ENCODE results near the gene PDE11A. TPM values are rescaled to one million over a fixed set of nuclear protein-coding genes. Genes with fewer than 3 reads are reported as not detected.
"Not testable (repeated sequence)": the region's sequence is repeated elsewhere in the genome, so short reads cannot be mapped to it uniquely, and the experiment has no call there.

Gene PDE11A
- total RNA-seq, 2 donors from 2014 or later: 0.28 to 3.5 TPM

GRCh38 chr2:177857538-177857937 lies 215.0 kb downstream of the PDE11A start:
- no peak for ATAC-seq (ENCODE audit: insufficient number of reproducible peaks, low FRiP score, low read depth)

GRCh38 chr2:177852389-177852788 lies 220.2 kb downstream of the PDE11A start:
- no peaks in the 10 kb centered on the region for H3K4me1 ChIP-seq (ENCODE audit: control insufficient read depth in 1 of 2, low read depth in 2 of 2)
- no peaks in the 10 kb centered on the region for H3K27me3 ChIP-seq (replicated peaks; ENCODE audit: insufficient read depth)
- no peak overlapping the region for H3K27ac ChIP-seq
- peaks cover 2% of the 10 kb centered on the region for H3K9me3 ChIP-seq
- H3K36me3 ChIP-seq: no peaks in the 10 kb centered on the region
- no peak overlapping the region for H3K4me3 ChIP-seq
- ATAC-seq (ENCODE audit: insufficient number of reproducible peaks, low FRiP score, low read depth) (no peak), DNase-seq (ENCODE audit: low spot score) (no peak)
- TF ChIP-seq CTCF (IDR thresholded peaks at IDR 0.05): no peak

More at GRCh38 chr2:177857538-177857937, 215.0 kb downstream of the PDE11A start:
- no peaks in the 10 kb centered on the region for H3K4me1 ChIP-seq (ENCODE audit: control insufficient read depth in 1 of 2, low read depth in 2 of 2)
- H3K27me3 ChIP-seq (replicated peaks; ENCODE audit: insufficient read depth): no peaks in the 10 kb centered on the region
- no peak overlapping the region for H3K4me3 ChIP-seq
- TF ChIP-seq CTCF (IDR thresholded peaks at IDR 0.05): no peak
- H3K36me3 ChIP-seq: no peaks in the 10 kb centered on the region
- no peak for DNase-seq (ENCODE audit: low spot score)
- no peak overlapping the region for H3K27ac ChIP-seq
- peaks cover 3% of the 10 kb centered on the region for H3K9me3 ChIP-seq

- Histone ChIP-seq H3K4me1 (ENCODE audit: control insufficient read depth in 1 of 2, low read depth in 2 of 2) (no peaks in the 10 kb centered on the region), H3K9me3 (no peaks in the 10 kb centered on the region), H3K36me3 (no peaks in the 10 kb centered on the region), H3K27ac (no peak overlapping the region), H3K4me3 (no peak overlapping the region), H3K27me3 (replicated peaks; ENCODE audit: insufficient read depth) (no peaks in the 10 kb centered on the region)
- ATAC-seq (ENCODE audit: insufficient number of reproducible peaks, low FRiP score, low read depth) (no peak), DNase-seq (ENCODE audit: low spot score) (no peak)
- TF ChIP-seq CTCF (IDR thresholded peaks at IDR 0.05): no peak
Observed at GRCh38 chr2:177843188-177843587, 229.4 kb downstream of the PDE11A start.

- Histone ChIP-seq H3K27ac (no peak overlapping the region), H3K36me3 (no peaks in the 10 kb centered on the region), H3K4me3 (no peak overlapping the region), H3K27me3 (replicated peaks; ENCODE audit: insufficient read depth) (no peaks in the 10 kb centered on the region), H3K4me1 (ENCODE audit: control insufficient read depth in 1 of 2, low read depth in 2 of 2) (no peaks in the 10 kb centered on the region), H3K9me3 (no peaks in the 10 kb centered on the region)
- DNase-seq (ENCODE audit: low spot score) (no peak), ATAC-seq (ENCODE audit: insufficient number of reproducible peaks, low FRiP score, low read depth) (no peak)
- TF ChIP-seq CTCF (IDR thresholded peaks at IDR 0.05): no peak
Observed at GRCh38 chr2:177842243-177842642, 230.3 kb downstream of the PDE11A start.

GRCh38 chr2:177835418-177836204 lies 237.0 kb downstream of the PDE11A start:
- DNase-seq (ENCODE audit: low spot score); H3K9me3 ChIP-seq; H3K27ac ChIP-seq; H3K4me1 ChIP-seq (ENCODE audit: control insufficient read depth in 1 of 2, low read depth in 2 of 2); H3K4me3 ChIP-seq; ATAC-seq (ENCODE audit: insufficient number of reproducible peaks, low FRiP score, low read depth); H3K36me3 ChIP-seq; H3K27me3 ChIP-seq (replicated peaks; ENCODE audit: insufficient read depth): not testable (repeated sequence)

Data from thoracic aorta (tissue), 2 donors.